Measurements from ENCODE around the gene CHCHD10.

GRCh38 chr22:23764899-23765881 is 2.6 kb downstream of the CHCHD10 start:
- TF ChIP-seq CTCF (IDR thresholded peaks at IDR 0.05) (peak in 2 of 4 donors; percentile 8 to 16), POLR2A (IDR thresholded peaks at IDR 0.05) (peak; percentile 23)

All from right lobe of liver (tissue), 4 donors.